ENCODE measurements around the gene ACTR5. TPM values are rescaled to one million over a fixed set of nuclear protein-coding genes. Genes with fewer than 3 reads are reported as not detected.

Gene ACTR5
- 10 to 100 TPM in 1 of 4 donors, 1 to 10 TPM in 3; 7.8 to 13.9 (median 8.6) TPM for total RNA-seq

GRCh38 chr20:38748097-38748860, at the start of gene ACTR5:
Gene ACTR5, plus strand, starts transcription at chr20:38748460. Its CDS starts 19 bp downstream, at chr20:38748479.
- H3K4me3 ChIP-seq, result peak within 1 kb of the TSS; percentile 57 to 76
- H3K4me1 ChIP-seq, result peaks cover 0 to 35% (median 5%) of the 10 kb centered on the region in 3 donors
- TF ChIP-seq CTCF (IDR thresholded peaks at IDR 0.05) (no peak), EP300 (IDR thresholded peaks at IDR 0.05) (no peak), POLR2AphosphoS5 (IDR thresholded peaks at IDR 0.05) (peak; percentile 53), POLR2A (IDR thresholded peaks at IDR 0.05) (peak; percentile 61 to 70)
- peaks cover 6% of the 10 kb centered on the region for H3K27me3 ChIP-seq
- peak within 1 kb of the TSS; percentile 39 to 95 (median 88) for H3K27ac ChIP-seq
- peaks cover 0 to 29% of the 10 kb centered on the region in 2 donors for H3K36me3 ChIP-seq
- H3K9me3 ChIP-seq, result no peaks in the 10 kb centered on the region
- ATAC-seq, result peak; percentile 97
- WGBS, 2 donors (ENCODE audit: low coverage in 1 of 2), result 0% methylated on average over 4 to 9 of the region's 84 CpGs

- TF ChIP-seq POLR2AphosphoS5 (IDR thresholded peaks at IDR 0.05), result no peak
- TF ChIP-seq EP300 (IDR thresholded peaks at IDR 0.05), result no peak
- TF ChIP-seq CTCF (IDR thresholded peaks at IDR 0.05), result no peak
- TF ChIP-seq POLR2A (IDR thresholded peaks at IDR 0.05), result no peak
- no peak overlapping the region for H3K27ac ChIP-seq
- 73 to 95% methylated on average over 7 to 13 of the region's 15 CpGs for WGBS, 2 donors (ENCODE audit: low coverage in 1 of 2)
- no peaks in the 10 kb centered on the region for H3K9me3 ChIP-seq
- H3K36me3 ChIP-seq, result no peaks in the 10 kb centered on the region
- no peak overlapping the region for H3K4me3 ChIP-seq
- H3K4me1 ChIP-seq, result no peaks in the 10 kb centered on the region
- peaks cover 71% of the 10 kb centered on the region for H3K27me3 ChIP-seq
- ATAC-seq, result no peak
These were observed 49.7 kb upstream of the ACTR5 start for GRCh38 chr20:38698541-38698940.

GRCh38 chr20:38700141-38700540, 48.1 kb upstream of the ACTR5 start:
- no peak for ATAC-seq
- no peak overlapping the region for H3K27ac ChIP-seq
- no peaks in the 10 kb centered on the region for H3K9me3 ChIP-seq
- H3K4me3 ChIP-seq, result no peak overlapping the region
- no peaks in the 10 kb centered on the region for H3K36me3 ChIP-seq
- TF ChIP-seq EP300 (IDR thresholded peaks at IDR 0.05) (no peak), CTCF (IDR thresholded peaks at IDR 0.05) (no peak), POLR2A (IDR thresholded peaks at IDR 0.05) (no peak), POLR2AphosphoS5 (IDR thresholded peaks at IDR 0.05) (no peak)
- no peaks in the 10 kb centered on the region for H3K4me1 ChIP-seq
- H3K27me3 ChIP-seq, result peaks cover 84% of the 10 kb centered on the region
- WGBS, 2 donors (ENCODE audit: low coverage in 1 of 2), result 22 to 75% methylated on average over 1 to 3 of the region's 4 CpGs

- no peak for ATAC-seq
- no CpG with 5 or more reads among the region's 3 CpGs for WGBS, 2 donors (ENCODE audit: low coverage in 1 of 2)
- Histone ChIP-seq H3K36me3 (no peaks in the 10 kb centered on the region), H3K4me3 (no peak overlapping the region), H3K27ac (no peak overlapping the region), H3K4me1 (no peaks in the 10 kb centered on the region), H3K9me3 (no peaks in the 10 kb centered on the region), H3K27me3 (peaks cover 86% of the 10 kb centered on the region)
- no peak for TF ChIP-seq EP300 (IDR thresholded peaks at IDR 0.05)
- TF ChIP-seq POLR2AphosphoS5 (IDR thresholded peaks at IDR 0.05), result no peak
- TF ChIP-seq CTCF (IDR thresholded peaks at IDR 0.05), result no peak
- no peak for TF ChIP-seq POLR2A (IDR thresholded peaks at IDR 0.05)
These were observed 47.3 kb upstream of the ACTR5 start for GRCh38 chr20:38700926-38701325.

- Histone ChIP-seq H3K27me3 (peaks cover 87% of the 10 kb centered on the region), H3K36me3 (no peaks in the 10 kb centered on the region), H3K4me3 (no peak overlapping the region), H3K27ac (no peak overlapping the region), H3K9me3 (no peaks in the 10 kb centered on the region), H3K4me1 (no peaks in the 10 kb centered on the region)
- WGBS, 2 donors (ENCODE audit: low coverage in 1 of 2), result 50 to 77% methylated on average over 2 to 3 of the region's 3 CpGs
- no peak for ATAC-seq
- TF ChIP-seq EP300 (IDR thresholded peaks at IDR 0.05) (no peak), CTCF (IDR thresholded peaks at IDR 0.05) (no peak), POLR2A (IDR thresholded peaks at IDR 0.05) (no peak), POLR2AphosphoS5 (IDR thresholded peaks at IDR 0.05) (no peak)
These were observed 44.7 kb upstream of the ACTR5 start for GRCh38 chr20:38703526-38703925.

All from gastroesophageal sphincter (tissue), 4 donors.